Gastroesophageal sphincter (tissue), 3 donors: ENCODE measurements around the gene LAD1.

ENCODE experiments used
- EP300 ChIP-seq: sonication (generic); formaldehyde crosslinking; IDR thresholded peaks from one replicate; pipeline ENCODE4 v1.6.1; 2017; ENCODE audit warnings: antibody characterized with exemption, mild to moderate bottlenecking
- POLR2A ChIP-seq, 2 donors: fragments of 450-650 bp; IDR thresholded peaks; one replicate each; pipeline ENCODE4 v1.6.1; 2017; ENCODE audit warnings: antibody characterized with exemption in 2 of 2, mild to moderate bottlenecking in 2 of 2, moderate library complexity in 1 of 2
- POLR2AphosphoS5 ChIP-seq: sonication (generic); formaldehyde crosslinking; IDR thresholded peaks from one replicate; pipeline ENCODE4 v1.6.1; 2017; ENCODE audit warnings: antibody characterized with exemption
- TF ChIP-seq, protein P1 (sequence below), 4 experiments: fragments of 200-600 bp in 2 of 4; fragments of 450-650 bp in 2 of 4; sonication (generic) in 1 of 4; IDR thresholded peaks; one replicate each; pipeline ENCODE4 v1.5.1; 2017 to 2019; ENCODE audit warnings: antibody characterized with exemption in 4 of 4, mild to moderate bottlenecking in 2 of 4, moderate library complexity in 2 of 4

DNA sequence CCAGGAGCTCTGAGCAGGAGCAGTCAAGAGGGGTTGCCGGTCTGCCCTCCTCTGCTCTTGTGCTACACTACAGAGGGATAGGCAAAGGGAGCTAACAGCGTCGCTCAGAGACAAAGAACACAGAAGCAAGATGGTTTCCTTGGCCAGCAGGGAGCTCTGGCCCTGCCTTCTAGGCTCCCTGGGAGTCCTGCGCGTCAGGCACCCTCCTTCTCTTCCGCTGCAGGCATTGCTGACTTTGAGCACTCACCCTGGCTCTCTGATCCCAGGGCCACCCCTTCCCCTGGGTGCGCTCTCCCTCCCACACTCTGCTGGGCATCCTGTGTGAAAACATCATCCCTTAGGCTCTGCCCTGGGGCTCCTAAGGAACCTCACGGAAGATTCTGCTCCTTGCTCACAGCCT lies 21.9 kb upstream of the LAD1 start:
- TF ChIP-seq POLR2A (IDR thresholded peaks at IDR 0.05), result no peak
- TF ChIP-seq, protein P1, sequence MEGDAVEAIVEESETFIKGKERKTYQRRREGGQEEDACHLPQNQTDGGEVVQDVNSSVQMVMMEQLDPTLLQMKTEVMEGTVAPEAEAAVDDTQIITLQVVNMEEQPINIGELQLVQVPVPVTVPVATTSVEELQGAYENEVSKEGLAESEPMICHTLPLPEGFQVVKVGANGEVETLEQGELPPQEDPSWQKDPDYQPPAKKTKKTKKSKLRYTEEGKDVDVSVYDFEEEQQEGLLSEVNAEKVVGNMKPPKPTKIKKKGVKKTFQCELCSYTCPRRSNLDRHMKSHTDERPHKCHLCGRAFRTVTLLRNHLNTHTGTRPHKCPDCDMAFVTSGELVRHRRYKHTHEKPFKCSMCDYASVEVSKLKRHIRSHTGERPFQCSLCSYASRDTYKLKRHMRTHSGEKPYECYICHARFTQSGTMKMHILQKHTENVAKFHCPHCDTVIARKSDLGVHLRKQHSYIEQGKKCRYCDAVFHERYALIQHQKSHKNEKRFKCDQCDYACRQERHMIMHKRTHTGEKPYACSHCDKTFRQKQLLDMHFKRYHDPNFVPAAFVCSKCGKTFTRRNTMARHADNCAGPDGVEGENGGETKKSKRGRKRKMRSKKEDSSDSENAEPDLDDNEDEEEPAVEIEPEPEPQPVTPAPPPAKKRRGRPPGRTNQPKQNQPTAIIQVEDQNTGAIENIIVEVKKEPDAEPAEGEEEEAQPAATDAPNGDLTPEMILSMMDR (IDR thresholded peaks at IDR 0.05), result no peak
- no peak for TF ChIP-seq POLR2AphosphoS5
- TF ChIP-seq EP300, result no peak
